IMR-90 (cell line): ENCODE results near the gene SEPTIN8. TPM values are rescaled to one million over a fixed set of nuclear protein-coding genes. Genes with fewer than 3 reads are reported as not detected.

Experiments
- ATAC-seq: fragments of 200-7000 bp; cut with Tn5 transposase; 2 replicates; pipeline ENCODE4 v1.9.1; 2020; ENCODE audit warnings: low read depth, mild to moderate bottlenecking, moderate library complexity
- BruUV-seq: library from RNA; stranded (reverse); fragments of 400-500 nt; replicated peaks from 2 replicates; lab custom pipeline; 2021; lab: Mats Ljungman, UMichigan
- CTCF ChIA-PET: fragments of 300-600 bp; formaldehyde crosslinking; extraction: SDS; loops from one replicate; lab custom pipeline; 2021; ENCODE audit warnings: antibody characterized with exemption; lab: Yijun Ruan, JAX
- POLR2A ChIA-PET: fragments of 300-600 bp; sonication (Branson Sonifier 250); formaldehyde crosslinking; loops from one replicate; lab custom pipeline; 2022; ENCODE audit warnings: antibody characterized with exemption; ENCODE audit not compliant: unreplicated experiment; lab: Charles Lee
- DNase-seq: peaks from one replicate; pipeline ENCODE4 v3.0.0; 2013
- H2AFZ ChIP-seq: replicated peaks from 2 replicates; pipeline ENCODE3; 2013; ENCODE audit warnings: low read length, mild to moderate bottlenecking; ENCODE audit not compliant: poor library complexity
- H2AK5ac ChIP-seq: 2 replicates; pipeline ENCODE4 v1.6.1; 2013; ENCODE audit warnings: low read depth, low read length, inconsistent platforms
- H2AK9ac ChIP-seq: replicated peaks from 2 replicates; pipeline ENCODE3; 2013; ENCODE audit warnings: mild to moderate bottlenecking, low read depth, low read length, moderate library complexity; ENCODE audit not compliant: poor library complexity
- H2BK120ac ChIP-seq: 2 replicates; pipeline ENCODE4 v1.6.1; 2013; ENCODE audit warnings: low read depth, low read length, inconsistent platforms
- H2BK15ac ChIP-seq: 3 replicates; pipeline ENCODE4 v1.6.1; 2013; ENCODE audit warnings: low read depth, low read length, inconsistent platforms
- H2BK20ac ChIP-seq: 2 replicates; pipeline ENCODE4 v1.6.1; 2013; ENCODE audit warnings: low read depth, mild to moderate bottlenecking, inconsistent platforms, low read length, moderate library complexity
- H2BK5ac ChIP-seq: 2 replicates; pipeline ENCODE4 v1.6.1; 2013; ENCODE audit warnings: mild to moderate bottlenecking, low read depth, low read length, inconsistent platforms; ENCODE audit not compliant: poor library complexity, severe bottlenecking
- H3K14ac ChIP-seq: replicated peaks from 2 replicates; pipeline ENCODE4 v1.6.1; 2013; ENCODE audit warnings: low read depth, low read length, inconsistent platforms
- H3K18ac ChIP-seq: 2 replicates; pipeline ENCODE4 v1.6.1; 2013; ENCODE audit warnings: low read depth, low read length, control low read depth
- H3K23ac ChIP-seq: 2 replicates; pipeline ENCODE4 v1.6.1; 2013; ENCODE audit warnings: low read depth, low read length, inconsistent platforms
- H3K27ac ChIP-seq: 2 replicates; pipeline ENCODE4 v1.5.1; 2013; ENCODE audit warnings: mild to moderate bottlenecking, control low read depth, low read length; ENCODE audit not compliant: insufficient read depth
- H3K27me3 ChIP-seq: 2 replicates; pipeline ENCODE4 v1.6.1; 2013; ENCODE audit warnings: low read length; ENCODE audit not compliant: control insufficient read depth, insufficient read depth
- H3K36me3 ChIP-seq: 2 replicates; pipeline ENCODE4 v1.6.1; 2013; ENCODE audit warnings: low read length, mixed read lengths; ENCODE audit not compliant: control insufficient read depth, insufficient read depth
- H3K4ac ChIP-seq: 2 replicates; pipeline ENCODE4 v1.6.1; 2013; ENCODE audit warnings: low read depth, low read length, inconsistent platforms
- H3K4me1 ChIP-seq: 2 replicates; pipeline ENCODE4 v1.6.1; 2013; ENCODE audit warnings: low read length, mixed read lengths; ENCODE audit not compliant: control insufficient read depth, insufficient read depth
- H3K4me2 ChIP-seq: 2 replicates; pipeline ENCODE4 v1.6.1; 2013; ENCODE audit warnings: low read depth, mild to moderate bottlenecking, control low read depth, low read length, moderate library complexity
- H3K4me3 ChIP-seq: 2 replicates; pipeline ENCODE4 v1.5.1; 2013; ENCODE audit warnings: low read depth, mild to moderate bottlenecking, control low read depth, low read length, moderate library complexity; ENCODE audit not compliant: insufficient read depth
- H3K56ac ChIP-seq: 2 replicates; pipeline ENCODE4 v1.6.1; 2013; ENCODE audit warnings: low read length, inconsistent platforms; ENCODE audit not compliant: insufficient read depth; ENCODE audit errors: extremely low read depth
- H3K79me1 ChIP-seq, 2 experiments: 2 replicates each; pipeline ENCODE4 v1.6.1; 2013; ENCODE audit warnings: low read length in 2 of 2, inconsistent platforms in 1 of 2, low read depth in 1 of 2
- H3K9ac ChIP-seq: 2 replicates; pipeline ENCODE4 v1.6.1; 2013; ENCODE audit warnings: low read depth, low read length, control low read depth
- H3K9me1 ChIP-seq: 2 replicates; pipeline ENCODE4 v1.6.1; 2013; ENCODE audit warnings: low read length, inconsistent platforms; ENCODE audit not compliant: insufficient read depth
- H3K9me3 ChIP-seq: 2 replicates; pipeline ENCODE4 v1.6.1; 2013; ENCODE audit warnings: low read length; ENCODE audit not compliant: control insufficient read depth, insufficient read depth
- H4K20me1 ChIP-seq: 2 replicates; pipeline ENCODE4 v1.6.1; 2013; ENCODE audit warnings: low read length, inconsistent platforms; ENCODE audit not compliant: insufficient read depth
- H4K5ac ChIP-seq: 2 replicates; pipeline ENCODE4 v1.6.1; 2013; ENCODE audit warnings: mild to moderate bottlenecking, low read depth, low read length, control low read depth
- H4K8ac ChIP-seq, 2 experiments: 2 replicates each; pipeline ENCODE4 v1.6.1; 2013; ENCODE audit warnings: low read depth in 2 of 2, low read length in 2 of 2, control low read depth in 1 of 2, inconsistent platforms in 1 of 2
- H4K91ac ChIP-seq: 2 replicates; pipeline ENCODE4 v1.6.1; 2013; ENCODE audit warnings: low read depth, low read length, inconsistent platforms; ENCODE audit not compliant: insufficient read depth
- BHLHE40 ChIP-seq: fragments of 150-350 bp; IDR thresholded peaks from 2 replicates; pipeline ENCODE4 v1.6.1; 2016; ENCODE audit warnings: mild to moderate bottlenecking, low read depth, low read length
- CEBPB ChIP-seq: IDR thresholded peaks from 2 replicates; pipeline ENCODE4 v1.6.1; 2012; ENCODE audit warnings: low read depth, low read length, improper control_type of control experiment
- CHD1 ChIP-seq: IDR thresholded peaks from 2 replicates; pipeline ENCODE4 v1.6.1; 2012; ENCODE audit warnings: low read depth, low read length, improper control_type of control experiment
- FOS ChIP-seq: fragments of 150-350 bp; IDR thresholded peaks from 2 replicates; pipeline ENCODE4 v1.6.1; 2016; ENCODE audit warnings: low read depth, low read length
- MAFK ChIP-seq: IDR thresholded peaks from 2 replicates; pipeline ENCODE4 v1.6.1; 2012; ENCODE audit warnings: low read depth, low read length, improper control_type of control experiment
- MAZ ChIP-seq: IDR thresholded peaks from 2 replicates; pipeline ENCODE4 v1.6.1; 2012; ENCODE audit warnings: low read depth, mild to moderate bottlenecking, low read length, improper control_type of control experiment, moderate library complexity, borderline replicate concordance
- MXI1 ChIP-seq: IDR thresholded peaks from 2 replicates; pipeline ENCODE4 v1.6.1; 2012; ENCODE audit warnings: low read depth, mild to moderate bottlenecking, low read length, moderate library complexity, borderline replicate concordance
- NFE2L2 ChIP-seq: fragments of 150-350 bp; IDR thresholded peaks from 2 replicates; pipeline ENCODE4 v1.6.1; 2016; ENCODE audit warnings: low read depth, mild to moderate bottlenecking, low read length
- POLR2A ChIP-seq: IDR thresholded peaks from 2 replicates; pipeline ENCODE4 v1.6.1; 2012; ENCODE audit warnings: mild to moderate bottlenecking, low read depth, low read length
- RAD21 ChIP-seq: IDR thresholded peaks from 2 replicates; pipeline ENCODE4 v1.6.1; 2012; ENCODE audit warnings: low read length, improper control_type of control experiment
- RCOR1 ChIP-seq: IDR thresholded peaks from 2 replicates; pipeline ENCODE4 v1.6.1; 2012; ENCODE audit warnings: mild to moderate bottlenecking, low read length, improper control_type of control experiment; ENCODE audit not compliant: insufficient replicate concordance
- RFX5 ChIP-seq: IDR thresholded peaks from 2 replicates; pipeline ENCODE4 v1.8.0; 2012; ENCODE audit warnings: low read depth, mild to moderate bottlenecking, low read length, moderate library complexity
- SMC3 ChIP-seq: fragments of 150-350 bp; IDR thresholded peaks from 2 replicates; pipeline ENCODE4 v1.6.1; 2016; ENCODE audit warnings: low read depth, mild to moderate bottlenecking, antibody characterized with exemption, low read length, moderate library complexity
- WGBS, 2 experiments: methylation state at CpG; one replicate each; pipeline versions ENCODE4 v1.1.5 to v1.1.7; 2013; ENCODE audit warnings: missing lambda C conversion rate in 2 of 2; ENCODE audit not compliant: insufficient read length in 1 of 2; ENCODE audit errors: extremely low coverage in 2 of 2; 5-methylcytosine and 5-hydroxymethylcytosine counted together
- dilution Hi-C: fragments of 300-500 bp; cut with HindIII; formaldehyde crosslinking; loops from one replicate; pipeline ENCODE4 v1.14.3; 2018; ENCODE audit warnings: low sequenced_read_pairs; ENCODE audit not compliant: unreplicated experiment
- in situ Hi-C: fragments of 300-500 bp; cut with MboI; formaldehyde crosslinking; loops from 3 replicates; pipeline ENCODE4 v1.14.3; 2019; ENCODE audit warnings: low sequenced_read_pairs, inconsistent platforms, mixed read lengths
- intact Hi-C: fragments of 100-400 bp; cut with micrococcal nuclease; formaldehyde crosslinking; loops from 2 replicates; pipeline ENCODE4 v1.10.0; 2022
- polyA plus RNA-seq, 3 experiments: library from polyadenylated mRNA; depleted of rRNA; stranded (reverse); fragments of >200 nt; gene quantifications; 2 replicates each; pipeline ENCODE4 v1.2.3, GENCODE V29; 2012; ENCODE audit warnings: low replicate concordance in 1 of 3
- total RNA-seq: library from RNA; depleted of rRNA; stranded (reverse); fragments of >200 nt; gene quantifications from 2 replicates; pipeline ENCODE4 v1.2.3, GENCODE V29; 2012
- TF ChIP-seq, protein P1 (sequence below): fragments of 150-350 bp; IDR thresholded peaks from 2 replicates; pipeline ENCODE4 v1.6.1; 2017; ENCODE audit warnings: mild to moderate bottlenecking, antibody characterized with exemption, low read length, low read depth
- TF ChIP-seq, protein P2 (sequence below): conservative IDR thresholded peaks from 2 replicates; pipeline ENCODE4 v1.5.1; 2012; ENCODE audit warnings: mild to moderate bottlenecking, low read depth, low read length, improper control_type of control experiment
- TF ChIP-seq, protein P3 (sequence below): fragments of 150-350 bp; IDR thresholded peaks from 2 replicates; pipeline ENCODE4 v1.6.1; 2016; ENCODE audit warnings: low read depth, mild to moderate bottlenecking, low read length, moderate library complexity, borderline replicate concordance

The SEPTIN8 gene
- total and polyA plus RNA-seq, 2 of the 4 experiments (the other 2 are of a cell fraction), result 56.2 to 67.2 TPM

DNA sequence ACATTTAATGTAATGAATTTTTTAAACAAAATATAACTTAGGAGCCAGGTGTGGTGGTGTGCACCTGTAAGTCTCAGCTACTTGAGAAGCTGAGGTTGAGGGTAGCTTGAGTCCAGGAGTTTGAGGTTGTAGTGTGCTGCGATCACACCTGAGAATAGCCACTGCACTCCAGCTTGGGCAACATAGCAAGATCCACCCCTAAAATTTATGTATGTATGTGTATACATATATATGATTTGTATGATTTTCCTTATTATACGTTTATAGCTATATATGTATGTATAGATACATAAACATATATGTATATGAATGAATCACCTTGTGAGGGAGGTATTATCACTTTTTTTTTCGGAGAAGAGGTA, 30.5 kb downstream of the SEPTIN8 start:
- Histone ChIP-seq H3K79me1 (no peaks in the 10 kb centered on the region), H2AK5ac (no peak overlapping the region), H3K14ac (no peak overlapping the region), H3K9me3 (peaks cover 5% of the 10 kb centered on the region), H2BK15ac (no peak overlapping the region), H3K4me2 (no peak overlapping the region), H3K4ac (no peak overlapping the region), H4K91ac (no peak overlapping the region), H4K5ac (no peak overlapping the region), H2BK120ac (no peak overlapping the region), H4K8ac (no peak overlapping the region), H3K36me3 (no peaks in the 10 kb centered on the region), H3K56ac (no peak overlapping the region), H3K27ac (no peak overlapping the region), H2BK20ac (no peak overlapping the region), H3K23ac (no peak overlapping the region), H3K9ac (no peak overlapping the region), H2AFZ (no peak overlapping the region), H3K27me3 (peaks cover 39% of the 10 kb centered on the region), H3K18ac (no peak overlapping the region), H3K4me1 (peaks cover 2% of the 10 kb centered on the region; the same call in 1 of the 2 replicates), H3K4me3 (no peak overlapping the region), H2AK9ac (no peak overlapping the region), H3K9me1 (no peaks in the 10 kb centered on the region), H2BK5ac (no peak overlapping the region), H4K20me1 (no peaks in the 10 kb centered on the region)
- no CpG with 5 or more reads among the region's 3 CpGs for WGBS, 2 experiments
- CTCF ChIA-PET, result no interaction called here
- ATAC-seq (no peak), DNase-seq (no peak)
- TF ChIP-seq POLR2A, result no peak
- TF ChIP-seq RFX5, result no peak
- no peak for TF ChIP-seq RCOR1
- TF ChIP-seq, protein P1, sequence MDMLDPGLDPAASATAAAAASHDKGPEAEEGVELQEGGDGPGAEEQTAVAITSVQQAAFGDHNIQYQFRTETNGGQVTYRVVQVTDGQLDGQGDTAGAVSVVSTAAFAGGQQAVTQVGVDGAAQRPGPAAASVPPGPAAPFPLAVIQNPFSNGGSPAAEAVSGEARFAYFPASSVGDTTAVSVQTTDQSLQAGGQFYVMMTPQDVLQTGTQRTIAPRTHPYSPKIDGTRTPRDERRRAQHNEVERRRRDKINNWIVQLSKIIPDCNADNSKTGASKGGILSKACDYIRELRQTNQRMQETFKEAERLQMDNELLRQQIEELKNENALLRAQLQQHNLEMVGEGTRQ, result no peak
- TF ChIP-seq, protein P2, sequence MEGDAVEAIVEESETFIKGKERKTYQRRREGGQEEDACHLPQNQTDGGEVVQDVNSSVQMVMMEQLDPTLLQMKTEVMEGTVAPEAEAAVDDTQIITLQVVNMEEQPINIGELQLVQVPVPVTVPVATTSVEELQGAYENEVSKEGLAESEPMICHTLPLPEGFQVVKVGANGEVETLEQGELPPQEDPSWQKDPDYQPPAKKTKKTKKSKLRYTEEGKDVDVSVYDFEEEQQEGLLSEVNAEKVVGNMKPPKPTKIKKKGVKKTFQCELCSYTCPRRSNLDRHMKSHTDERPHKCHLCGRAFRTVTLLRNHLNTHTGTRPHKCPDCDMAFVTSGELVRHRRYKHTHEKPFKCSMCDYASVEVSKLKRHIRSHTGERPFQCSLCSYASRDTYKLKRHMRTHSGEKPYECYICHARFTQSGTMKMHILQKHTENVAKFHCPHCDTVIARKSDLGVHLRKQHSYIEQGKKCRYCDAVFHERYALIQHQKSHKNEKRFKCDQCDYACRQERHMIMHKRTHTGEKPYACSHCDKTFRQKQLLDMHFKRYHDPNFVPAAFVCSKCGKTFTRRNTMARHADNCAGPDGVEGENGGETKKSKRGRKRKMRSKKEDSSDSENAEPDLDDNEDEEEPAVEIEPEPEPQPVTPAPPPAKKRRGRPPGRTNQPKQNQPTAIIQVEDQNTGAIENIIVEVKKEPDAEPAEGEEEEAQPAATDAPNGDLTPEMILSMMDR, result no peak
- TF ChIP-seq, protein P3, sequence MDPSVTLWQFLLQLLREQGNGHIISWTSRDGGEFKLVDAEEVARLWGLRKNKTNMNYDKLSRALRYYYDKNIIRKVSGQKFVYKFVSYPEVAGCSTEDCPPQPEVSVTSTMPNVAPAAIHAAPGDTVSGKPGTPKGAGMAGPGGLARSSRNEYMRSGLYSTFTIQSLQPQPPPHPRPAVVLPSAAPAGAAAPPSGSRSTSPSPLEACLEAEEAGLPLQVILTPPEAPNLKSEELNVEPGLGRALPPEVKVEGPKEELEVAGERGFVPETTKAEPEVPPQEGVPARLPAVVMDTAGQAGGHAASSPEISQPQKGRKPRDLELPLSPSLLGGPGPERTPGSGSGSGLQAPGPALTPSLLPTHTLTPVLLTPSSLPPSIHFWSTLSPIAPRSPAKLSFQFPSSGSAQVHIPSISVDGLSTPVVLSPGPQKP, result no peak
- no peak for TF ChIP-seq FOS
- no peak for TF ChIP-seq SMC3
- TF ChIP-seq BHLHE40, result no peak
- TF ChIP-seq MXI1, result no peak
- no peak for TF ChIP-seq NFE2L2
- no peak for TF ChIP-seq RAD21
- no peak for TF ChIP-seq CEBPB
- no peak for TF ChIP-seq MAFK
- no peak for TF ChIP-seq CHD1
- TF ChIP-seq MAZ, result no peak
- no TSS peak for BruUV-seq
- in situ Hi-C loops (no loop called here), dilution Hi-C loops (no loop called here), intact Hi-C loops (no loop called here)
- POLR2A ChIA-PET, result interaction anchor here (0.9 kb wide), 1 partner anchor 9 kb away, joined by 3 read pairs; no protein-coding TSS in a partner anchor
